GM12878 (cell line): ENCODE measurements around the gene MXRA8. TPM values are rescaled to one million over a fixed set of nuclear protein-coding genes. Genes with fewer than 3 reads are reported as not detected.

Source experiments
- CUX1 ChIP-seq: IDR thresholded peaks from 2 replicates; pipeline ENCODE4 v1.6.1; 2012; ENCODE audit warnings: improper control_type of control experiment, low read depth, low read length; ENCODE audit not compliant: insufficient replicate concordance
- MLLT1 ChIP-seq: fragments of 450-650 bp; IDR thresholded peaks from 2 replicates; pipeline ENCODE4 v1.6.1; 2016; ENCODE audit warnings: mild to moderate bottlenecking
- MTA2 ChIP-seq: fragments of 450-650 bp; IDR thresholded peaks from 2 replicates; pipeline ENCODE4 v1.6.1; 2016; ENCODE audit warnings: low read depth, mild to moderate bottlenecking, moderate library complexity
- MTA3 ChIP-seq: IDR thresholded peaks from 2 replicates; pipeline ENCODE4 v1.6.1; 2012; ENCODE audit warnings: low read length, inconsistent platforms, borderline replicate concordance
- RAD21 ChIP-seq: IDR thresholded peaks from 2 replicates; pipeline ENCODE4 v1.6.1; 2011; ENCODE audit warnings: mild to moderate bottlenecking, low read depth, low read length, moderate library complexity; ENCODE audit not compliant: insufficient read depth
- ZBTB11 ChIP-seq: fragments of 450-650 bp; formaldehyde crosslinking; IDR thresholded peaks from 2 replicates; pipeline ENCODE4 v1.5.0; 2022; ENCODE audit warnings: mild to moderate bottlenecking, missing genetic modification characterization
- polyA plus RNA-seq, 11 experiments: library from polyadenylated mRNA; depleted of rRNA in 4 of 11; unstranded in 6 of 11; stranded (reverse) in 5 of 11; fragments of >200 nt; fragmentation: Nextera tagmentation in 4 of 11; fragmentation: Illumina TruSeq in 1 of 11; extraction: Ambion mirVana in 4 of 11; extraction: Trizol in 1 of 11; gene quantifications; 1 replicate in 1 of 11; 2 replicates in 10 of 11; pipeline versions ENCODE4 v1.2.1 to v1.2.3, GENCODE V29; 2011 to 2016; ENCODE audit warnings: inconsistent platforms in 2 of 11, missing spikeins in 2 of 11, low read depth in 1 of 11
- total RNA-seq, 4 experiments: library from RNA; depleted of rRNA in 3 of 4; stranded (reverse); fragments of >200 nt in 3 of 4; fragmentation: Illumina TruSeq in 1 of 4; extraction: Trizol in 1 of 4; gene quantifications; 2 replicates each; pipeline versions ENCODE4 v1.2.1 to v1.2.3, GENCODE V29; 2013 to 2021

Gene MXRA8
- total and polyA plus RNA-seq, 10 of the 15 experiments (the other 5 are each of a cell fraction or from before 2014, with no cell fraction given): 0.11 to 0.54 (median 0.21) TPM; not detected in 6

GRCh38 chr1:1393014-1393413 is 34.7 kb upstream of the MXRA8 start (continued):
- TF ChIP-seq ZBTB11 (no peak), CUX1 (no peak), MTA3 (no peak), RAD21 (no peak), MLLT1 (no peak), MTA2 (no peak)
